Measurements from ENCODE around the gene STAT5A. TPM values are rescaled to one million over a fixed set of nuclear protein-coding genes. Genes with fewer than 3 reads are reported as not detected.

Gene STAT5A
- total RNA-seq, 4 donors from 2014 or later = 32.1 to 56.0 (median 45.6) TPM

DNA sequence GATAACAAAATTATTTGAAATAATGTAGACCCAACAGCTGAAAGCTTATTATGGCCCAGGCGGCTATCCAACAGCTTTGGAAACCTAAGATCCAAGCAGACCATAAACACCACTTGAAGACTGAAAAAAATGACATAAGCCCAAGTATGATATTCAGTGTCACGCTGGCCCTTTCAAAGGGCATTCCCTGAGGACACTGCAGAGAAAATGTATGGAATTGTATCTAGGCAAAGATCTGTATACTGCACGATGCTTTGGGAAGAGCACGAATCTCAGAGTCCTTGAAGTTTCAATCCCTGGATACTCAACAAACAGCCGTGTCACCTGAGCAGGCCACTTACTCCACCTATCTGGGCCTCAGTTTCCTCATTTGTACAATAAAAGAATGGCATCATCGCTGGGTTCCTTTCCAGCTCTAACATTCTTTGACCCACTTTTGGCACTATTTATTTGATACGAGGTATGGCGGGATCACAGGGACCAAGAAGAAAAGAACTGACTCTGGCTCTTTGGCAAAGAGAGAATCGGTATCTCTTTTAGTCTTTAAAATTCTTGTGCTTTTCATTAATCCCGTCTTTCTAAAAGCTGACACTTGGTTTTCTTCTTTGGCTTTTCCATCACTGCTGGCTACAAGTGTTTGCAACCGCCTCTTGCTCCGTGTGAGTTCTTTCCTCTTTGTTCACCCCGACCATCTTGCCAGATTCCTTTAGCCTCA is 13.3 kb upstream of the STAT5A start:
- DNase-seq (ENCODE audit: low spot score in 2 of 2) = no peak
- H3K9me3 ChIP-seq = no peaks in the 10 kb centered on the region
- H3K27me3 ChIP-seq = no peaks in the 10 kb centered on the region
- H3K4me1 ChIP-seq = peaks cover 33% of the 10 kb centered on the region
- TF ChIP-seq CTCF (IDR thresholded peaks at IDR 0.05) (no peak), EP300 (IDR thresholded peaks at IDR 0.05) (no peak), POLR2A (IDR thresholded peaks at IDR 0.05) (no peak), POLR2AphosphoS5 (IDR thresholded peaks at IDR 0.05) (no peak)
- peak overlapping the region; percentile 94 for H3K4me3 ChIP-seq
- H3K36me3 ChIP-seq = no peaks in the 10 kb centered on the region
- H3K27ac ChIP-seq = peak overlapping the region; percentile 91
- WGBS = 23% methylated on average over 13 of the region's 13 CpGs

DNA sequence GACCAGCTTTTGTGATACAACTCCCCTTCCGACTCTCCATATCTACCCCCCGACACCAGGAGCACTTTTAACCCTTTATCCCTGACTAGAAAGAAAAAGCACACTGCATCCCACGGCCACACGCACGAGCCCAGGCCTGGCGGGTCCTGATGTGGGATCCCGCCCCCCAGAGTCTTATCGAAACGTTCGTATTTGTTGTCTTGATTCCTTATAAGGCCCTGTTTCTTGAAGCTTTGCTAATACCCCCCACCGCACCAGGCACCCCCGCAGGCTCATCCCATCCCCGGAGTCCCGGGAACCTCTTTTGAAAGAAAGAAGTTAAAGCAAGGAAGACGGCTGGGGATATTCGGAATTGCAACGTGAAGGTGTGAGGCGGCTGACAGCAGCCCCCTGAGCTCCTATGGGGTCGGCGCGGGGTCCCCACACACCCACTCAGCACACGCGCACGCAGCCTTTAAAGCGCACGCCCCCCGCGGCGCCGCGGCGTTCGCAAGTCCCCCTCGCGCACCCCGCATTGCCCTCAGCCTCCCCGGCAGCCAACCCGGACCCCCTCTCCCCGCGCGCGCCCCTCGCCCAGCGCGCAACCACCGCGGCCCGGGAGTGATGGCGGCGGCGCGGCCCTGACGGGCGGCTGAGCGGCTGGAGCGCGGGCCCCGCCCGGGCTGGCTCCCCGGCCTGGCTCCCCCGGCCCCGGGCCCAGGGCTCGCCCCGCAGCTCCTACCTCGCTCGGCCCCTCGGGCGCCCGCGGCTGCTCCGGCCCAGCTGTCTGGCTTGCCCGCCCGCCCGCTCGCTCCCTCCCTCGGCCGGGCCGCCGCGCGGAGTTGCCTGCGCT is 12.6 kb upstream of the STAT5A start:
- no peaks in the 10 kb centered on the region for H3K27me3 ChIP-seq
- TF ChIP-seq POLR2A (IDR thresholded peaks at IDR 0.05) (no peak), CTCF (IDR thresholded peaks at IDR 0.05) (no peak), EP300 (IDR thresholded peaks at IDR 0.05) (no peak), POLR2AphosphoS5 (IDR thresholded peaks at IDR 0.05) (no peak)
- peak overlapping the region; percentile 91 for H3K27ac ChIP-seq
- no peaks in the 10 kb centered on the region for H3K36me3 ChIP-seq
- peaks cover 33% of the 10 kb centered on the region for H3K4me1 ChIP-seq
- DNase-seq (ENCODE audit: low spot score in 2 of 2) = no peak
- H3K9me3 ChIP-seq = no peaks in the 10 kb centered on the region
- peak overlapping the region; percentile 94 for H3K4me3 ChIP-seq
- WGBS = under 1% methylated on average over 62 of the region's 82 CpGs

GRCh38 chr17:42276359-42276608 is 12.0 kb upstream of the STAT5A start, which contains the start of gene STAT5B:
Gene STAT5B (minus strand): TSS chr17:42276391. CDS start chr17:42232127, 44,264 bp downstream.
- TF ChIP-seq POLR2AphosphoS5 (IDR thresholded peaks at IDR 0.05) = no peak
- no peak for TF ChIP-seq EP300 (IDR thresholded peaks at IDR 0.05)
- no peak for TF ChIP-seq CTCF (IDR thresholded peaks at IDR 0.05)
- peak; percentile 55 to 85 for TF ChIP-seq POLR2A (IDR thresholded peaks at IDR 0.05)
- no peak for DNase-seq (ENCODE audit: low spot score in 2 of 2)
- H3K27ac ChIP-seq = peak within 1 kb of the TSS; percentile 91
- 0% methylated on average over 17 of the region's 47 CpGs for WGBS
- H3K27me3 ChIP-seq = no peaks in the 10 kb centered on the region
- peaks cover 33% of the 10 kb centered on the region for H3K4me1 ChIP-seq
- no peaks in the 10 kb centered on the region for H3K9me3 ChIP-seq
- H3K36me3 ChIP-seq = no peaks in the 10 kb centered on the region
- H3K4me3 ChIP-seq = peak within 1 kb of the TSS; percentile 94

GRCh38 chr17:42276609-42277341 is 11.5 kb upstream of the STAT5A start:
- H3K4me1 ChIP-seq = peaks cover 33% of the 10 kb centered on the region
- TF ChIP-seq EP300 (IDR thresholded peaks at IDR 0.05) = no peak
- no peak for TF ChIP-seq POLR2AphosphoS5 (IDR thresholded peaks at IDR 0.05)
- TF ChIP-seq POLR2A (IDR thresholded peaks at IDR 0.05) = no peak
- TF ChIP-seq CTCF (IDR thresholded peaks at IDR 0.05) = no peak
- peak overlapping the region; percentile 91 for H3K27ac ChIP-seq
- peak overlapping the region; percentile 94 for H3K4me3 ChIP-seq
- H3K27me3 ChIP-seq = no peaks in the 10 kb centered on the region
- no peaks in the 10 kb centered on the region for H3K9me3 ChIP-seq
- H3K36me3 ChIP-seq = no peaks in the 10 kb centered on the region
- WGBS = under 1% methylated on average over 36 of the region's 44 CpGs
- peak; percentile 85 to 87 for DNase-seq (ENCODE audit: low spot score in 2 of 2)

GRCh38 chr17:42277342-42277712 is 11.0 kb upstream of the STAT5A start:
- WGBS = 56% methylated on average over 6 of the region's 6 CpGs
- TF ChIP-seq CTCF (IDR thresholded peaks at IDR 0.05) (no peak), EP300 (IDR thresholded peaks at IDR 0.05) (no peak), POLR2A (IDR thresholded peaks at IDR 0.05) (no peak), POLR2AphosphoS5 (IDR thresholded peaks at IDR 0.05) (no peak)

More at GRCh38 chr17:42277342-42277712, 11.0 kb upstream of the STAT5A start:
- peak overlapping the region; percentile 91 for H3K27ac ChIP-seq
- H3K36me3 ChIP-seq = no peaks in the 10 kb centered on the region
- peaks cover 33% of the 10 kb centered on the region for H3K4me1 ChIP-seq
- DNase-seq (ENCODE audit: low spot score in 2 of 2) = no peak
- no peaks in the 10 kb centered on the region for H3K27me3 ChIP-seq
- H3K4me3 ChIP-seq = peak overlapping the region; percentile 94
- H3K9me3 ChIP-seq = no peaks in the 10 kb centered on the region
